HEK293T (cell line): ENCODE data around the gene AIM2.

Experiments used
- CTCF ChIA-PET: fragments of 350-600 bp; formaldehyde crosslinking; extraction: SDS; loops from one replicate; lab custom pipeline; 2021; ENCODE audit warnings: antibody characterized with exemption, inconsistent platforms; lab: Yijun Ruan, JAX
- POLR2A ChIA-PET: fragments of 350-600 bp; formaldehyde crosslinking; extraction: SDS; loops from one replicate; lab custom pipeline; 2020; ENCODE audit warnings: antibody characterized with exemption, inconsistent platforms; lab: Yijun Ruan, JAX
- DNase-seq: peaks from one replicate; pipeline ENCODE4 v3.0.0; 2012; ENCODE audit warnings: mixed read lengths; ENCODE audit errors: extremely low spot score
- ARNT ChIP-seq: fragments of 450-650 bp; IDR thresholded peaks from 2 replicates; pipeline ENCODE4 v1.6.1; 2017; ENCODE audit warnings: mild to moderate bottlenecking
- BHLHE40 ChIP-seq: fragments of 450-650 bp; IDR thresholded peaks from 2 replicates; pipeline ENCODE4 v1.6.1; 2016; ENCODE audit warnings: mild to moderate bottlenecking, moderate library complexity, borderline replicate concordance
- CTBP1 ChIP-seq: fragments of 450-650 bp; IDR thresholded peaks from 2 replicates; pipeline ENCODE4 v1.6.1; 2016; ENCODE audit warnings: borderline replicate concordance
- ELF4 ChIP-seq: fragments of 450-650 bp; IDR thresholded peaks from 2 replicates; pipeline ENCODE4 v1.6.1; 2017; ENCODE audit warnings: antibody characterized with exemption
- FOXA1 ChIP-seq: fragments of 450-650 bp; IDR thresholded peaks from 2 replicates; pipeline ENCODE4 v1.6.1; 2016; ENCODE audit warnings: mild to moderate bottlenecking
- FOXK2 ChIP-seq: fragments of 450-650 bp; IDR thresholded peaks from 2 replicates; pipeline ENCODE4 v1.6.1; 2016; ENCODE audit warnings: mild to moderate bottlenecking
- FOXM1 ChIP-seq: fragments of 450-650 bp; IDR thresholded peaks from 2 replicates; pipeline ENCODE4 v1.6.1; 2017; ENCODE audit warnings: mild to moderate bottlenecking, borderline replicate concordance
- HDGF ChIP-seq: fragments of 450-650 bp; IDR thresholded peaks from 2 replicates; pipeline ENCODE4 v1.6.1; 2017; ENCODE audit warnings: antibody characterized with exemption, borderline replicate concordance
- L3MBTL2 ChIP-seq: fragments of 450-650 bp; conservative IDR thresholded peaks from 2 replicates; pipeline ENCODE4 v1.6.1; 2016; ENCODE audit warnings: mild to moderate bottlenecking
- LEF1 ChIP-seq: fragments of 450-650 bp; IDR thresholded peaks from 2 replicates; pipeline ENCODE4 v1.6.1; 2017; ENCODE audit warnings: mild to moderate bottlenecking, borderline replicate concordance
- NFRKB ChIP-seq: fragments of 450-650 bp; IDR thresholded peaks from 2 replicates; pipeline ENCODE4 v1.6.1; 2016; ENCODE audit warnings: mild to moderate bottlenecking, moderate library complexity
- SP1 ChIP-seq: fragments of 450-650 bp; IDR thresholded peaks from 2 replicates; pipeline ENCODE4 v1.6.1; 2017
- SUZ12 ChIP-seq: fragments of 450-650 bp; IDR thresholded peaks from 2 replicates; pipeline ENCODE4 v1.6.1; 2016; ENCODE audit warnings: mild to moderate bottlenecking
- TARDBP ChIP-seq: fragments of 450-650 bp; IDR thresholded peaks from 2 replicates; pipeline ENCODE4 v1.6.1; 2016
- ZNF384 ChIP-seq: fragments of 450-650 bp; IDR thresholded peaks from 2 replicates; pipeline ENCODE4 v1.6.1; 2016
- TF ChIP-seq, protein P1 (sequence below): fragments of 450-650 bp; IDR thresholded peaks from 2 replicates; pipeline ENCODE4 v1.6.1; 2016

Gene AIM2

DNA sequence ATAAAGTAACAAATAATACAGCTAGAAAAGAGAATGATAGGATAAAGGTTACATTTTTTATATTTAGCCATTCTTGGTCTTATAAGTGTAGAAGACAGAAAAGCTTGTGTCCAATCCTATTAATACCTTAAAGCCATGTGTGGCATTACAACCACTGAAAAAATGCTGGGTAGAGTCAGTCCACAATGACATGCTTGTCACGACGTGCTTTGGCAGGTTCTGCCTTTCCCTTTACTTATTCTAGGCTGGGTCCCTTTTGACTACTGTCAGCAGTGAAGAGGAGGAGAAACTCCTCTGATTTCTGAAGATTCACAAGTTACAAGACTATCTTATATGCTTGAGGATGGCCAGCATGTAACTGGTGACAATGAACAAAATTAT is 14.6 kb upstream of the AIM2 start:
- CTCF ChIA-PET = no interaction called here
- POLR2A ChIA-PET = no interaction called here

DNA sequence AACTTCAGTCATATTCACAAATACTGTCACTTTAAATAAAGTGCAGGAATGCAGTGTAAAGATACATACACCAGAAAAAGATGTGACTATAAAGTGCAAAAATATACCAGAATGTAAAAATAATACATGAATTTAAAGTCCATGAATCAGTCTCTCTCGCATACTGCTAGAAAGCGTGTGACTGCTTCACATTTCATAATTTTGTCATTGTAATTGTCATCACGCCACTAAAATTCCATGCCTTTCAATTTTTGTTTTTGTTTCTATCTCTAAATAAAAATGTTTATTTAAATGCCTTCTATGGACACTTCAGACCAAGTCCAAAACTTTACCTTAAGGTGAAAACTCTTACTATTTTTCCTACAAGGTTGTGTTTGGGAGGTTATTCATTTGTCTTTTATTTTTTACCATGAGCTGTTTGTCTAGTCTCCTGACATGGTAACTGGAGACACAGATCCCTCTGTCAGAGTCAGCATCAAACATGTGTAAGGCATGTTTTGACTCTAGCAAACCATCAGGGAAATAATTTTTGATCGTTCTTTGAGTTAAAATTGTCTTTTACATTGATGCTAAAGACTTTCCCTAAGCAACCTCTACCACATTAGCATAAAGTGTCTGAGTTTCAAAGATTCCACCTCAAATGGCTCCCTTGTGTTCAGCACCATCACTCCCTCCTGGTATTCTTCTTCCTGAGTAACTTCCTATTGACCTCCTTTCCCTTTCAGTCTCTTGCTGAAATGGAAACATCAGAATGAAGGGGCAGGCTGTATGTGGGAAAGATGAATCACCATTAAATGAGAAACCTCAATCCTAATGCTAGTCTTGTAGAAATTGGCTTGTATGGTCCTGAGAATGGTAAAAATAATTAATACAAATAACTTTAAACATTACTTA is 14.0 kb upstream of the AIM2 start:
- POLR2A ChIA-PET = no interaction called here
- CTCF ChIA-PET = no interaction called here
- TF ChIP-seq FOXM1 (no peak), L3MBTL2 (no peak), SP1 (no peak), FOXA1 (no peak)
- DNase-seq = no peak

More for the DNA sequence above, 14.6 kb upstream of the AIM2 start:
- no peak for DNase-seq
- TF ChIP-seq, protein P1, sequence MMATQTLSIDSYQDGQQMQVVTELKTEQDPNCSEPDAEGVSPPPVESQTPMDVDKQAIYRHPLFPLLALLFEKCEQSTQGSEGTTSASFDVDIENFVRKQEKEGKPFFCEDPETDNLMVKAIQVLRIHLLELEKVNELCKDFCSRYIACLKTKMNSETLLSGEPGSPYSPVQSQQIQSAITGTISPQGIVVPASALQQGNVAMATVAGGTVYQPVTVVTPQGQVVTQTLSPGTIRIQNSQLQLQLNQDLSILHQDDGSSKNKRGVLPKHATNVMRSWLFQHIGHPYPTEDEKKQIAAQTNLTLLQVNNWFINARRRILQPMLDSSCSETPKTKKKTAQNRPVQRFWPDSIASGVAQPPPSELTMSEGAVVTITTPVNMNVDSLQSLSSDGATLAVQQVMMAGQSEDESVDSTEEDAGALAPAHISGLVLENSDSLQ = no peak
- TF ChIP-seq L3MBTL2 (no peak), FOXM1 (no peak), NFRKB (no peak), ELF4 (no peak), FOXA1 (no peak), SP1 (no peak), ZNF384 (no peak), FOXK2 (no peak), SUZ12 (no peak)

DNA sequence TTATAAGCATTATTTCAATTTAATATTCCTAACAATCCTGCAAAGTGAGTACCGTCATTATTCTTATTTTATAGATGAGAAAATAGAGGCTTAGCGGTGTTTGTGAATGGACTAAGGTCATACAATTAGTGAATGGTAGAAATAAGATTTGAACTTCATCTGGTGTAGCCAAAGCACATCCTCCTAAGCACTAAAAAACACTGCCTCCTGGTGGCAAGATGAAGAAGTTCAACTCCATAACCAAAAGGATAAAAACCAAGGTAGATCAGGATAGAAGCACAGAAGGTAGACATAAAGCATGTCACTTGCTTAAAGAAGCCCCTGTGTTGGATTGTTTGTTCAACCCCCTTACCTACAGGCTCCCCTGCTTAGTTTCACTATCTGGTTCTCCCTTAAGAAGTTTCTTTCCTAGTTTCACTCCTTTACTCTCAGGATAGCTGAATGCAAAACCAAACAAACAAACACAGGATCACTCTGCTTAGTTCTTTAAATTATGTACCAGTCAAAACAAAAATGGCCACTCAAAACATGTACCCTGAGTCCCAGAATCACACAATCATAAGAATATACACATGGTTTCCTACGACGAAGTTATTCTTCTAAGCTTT is 12.7 kb upstream of the AIM2 start:
- CTCF ChIA-PET = interaction anchor here (0.6 to 1.0 kb wide), 3 partner anchors 43 to 931 kb away, joined by 3 to 4 read pairs (median 3); no protein-coding TSS in a partner anchor
- no peak for TF ChIP-seq ELF4
- no peak for TF ChIP-seq FOXA1
- no peak for TF ChIP-seq TARDBP
- no peak for TF ChIP-seq ARNT
- TF ChIP-seq LEF1 = no peak
- TF ChIP-seq FOXK2 = no peak
- POLR2A ChIA-PET = no interaction called here
- DNase-seq = peak; percentile 45

DNA sequence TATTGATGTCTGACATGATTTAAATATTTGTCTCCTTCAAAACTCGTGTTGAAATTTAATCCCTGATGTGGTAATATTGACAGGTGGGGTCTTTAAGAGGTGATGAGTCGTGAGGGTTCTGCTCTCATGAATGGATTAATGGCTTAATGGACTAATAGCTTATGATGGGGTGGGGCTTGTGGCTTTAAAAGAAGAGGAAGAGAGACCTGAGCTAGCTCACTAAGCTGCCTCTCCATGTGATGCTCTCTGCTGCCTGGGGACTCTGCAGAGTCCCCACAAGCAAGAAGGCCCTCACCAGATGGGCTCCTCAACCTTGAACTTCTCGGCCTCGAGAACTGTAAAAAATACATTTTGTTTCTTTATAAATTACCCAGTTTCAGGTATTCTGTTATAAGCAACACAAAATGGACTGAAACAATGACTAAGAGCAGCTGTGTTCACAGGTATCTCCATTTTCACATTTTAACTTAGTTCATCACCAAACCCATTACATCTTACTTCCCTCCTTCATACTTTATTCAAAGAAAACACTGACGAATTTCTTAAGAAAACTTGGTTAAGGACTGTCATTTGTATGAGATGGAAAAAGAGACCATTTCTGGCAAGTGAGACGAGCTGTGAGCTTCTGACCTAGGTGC is 12.1 kb upstream of the AIM2 start:
- no peak for DNase-seq
- ChIA-PET POLR2A (no interaction called here), CTCF (interaction anchor here (0.6 to 1.0 kb wide), 3 partner anchors 44 to 931 kb away, joined by 3 to 4 read pairs (median 3); no protein-coding TSS in a partner anchor)
- TF ChIP-seq, protein P1 = no peak
- TF ChIP-seq SUZ12 = no peak
- TF ChIP-seq ELF4 = no peak
- no peak for TF ChIP-seq FOXM1
- no peak for TF ChIP-seq TARDBP
- TF ChIP-seq CTBP1 = no peak
- TF ChIP-seq HDGF = no peak
- TF ChIP-seq ZNF384 = no peak
- no peak for TF ChIP-seq FOXA1
- TF ChIP-seq NFRKB = no peak
- TF ChIP-seq ARNT = no peak
- no peak for TF ChIP-seq FOXK2
- TF ChIP-seq BHLHE40 = no peak
- no peak for TF ChIP-seq SP1
- TF ChIP-seq L3MBTL2 = no peak
- TF ChIP-seq LEF1 = no peak

DNA sequence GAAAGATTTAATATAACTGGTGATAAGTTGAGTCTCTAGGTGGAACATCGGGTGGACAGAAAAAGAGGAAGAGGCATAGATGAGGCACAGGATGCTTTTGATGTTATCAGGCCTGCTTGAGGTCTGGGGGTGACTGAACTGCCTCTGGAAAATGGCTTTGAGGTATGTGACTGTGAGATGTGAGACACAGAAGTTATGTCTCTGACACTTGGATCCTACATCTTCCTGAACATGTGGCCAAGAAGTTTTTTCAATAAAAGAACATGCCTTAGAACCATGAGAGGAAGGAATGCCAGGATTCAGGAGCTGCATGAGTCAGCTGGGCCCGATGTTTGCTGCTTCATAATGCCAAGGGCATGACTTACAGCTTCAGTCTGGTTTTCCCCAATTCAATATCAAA is 11.5 kb upstream of the AIM2 start:
- CTCF ChIA-PET = no interaction called here
- DNase-seq = no peak
- TF ChIP-seq HDGF = no peak
- no peak for TF ChIP-seq SP1
- TF ChIP-seq TARDBP = no peak
- POLR2A ChIA-PET = no interaction called here

DNA sequence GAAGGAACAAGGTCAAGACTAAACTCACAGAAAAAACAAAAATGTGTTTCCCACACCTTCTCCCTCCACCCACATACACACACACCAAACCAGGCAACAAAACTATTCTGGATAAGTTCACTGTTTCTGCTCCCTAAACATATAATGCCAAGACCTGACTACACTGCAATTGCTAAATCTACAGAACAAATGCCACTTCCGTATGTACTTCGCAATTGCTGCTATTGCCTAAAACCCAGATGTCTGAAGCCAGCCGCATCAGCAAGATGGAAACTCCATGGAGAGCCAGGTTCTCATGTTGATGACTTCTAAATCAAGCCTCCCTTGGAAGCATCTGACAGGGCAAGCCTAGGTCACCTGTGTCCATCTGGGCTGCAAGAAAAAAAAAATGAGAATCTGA is 8.3 kb upstream of the AIM2 start:
- TF ChIP-seq ELF4 = no peak
- TF ChIP-seq HDGF = no peak
- TF ChIP-seq L3MBTL2 = no peak
- no peak for TF ChIP-seq BHLHE40
- TF ChIP-seq LEF1 = no peak
- TF ChIP-seq NFRKB = no peak
- no peak for TF ChIP-seq ARNT
- no peak for TF ChIP-seq SP1
- no peak for TF ChIP-seq FOXA1
- no peak for TF ChIP-seq SUZ12
- no peak for TF ChIP-seq TARDBP
- no peak for TF ChIP-seq FOXK2
- no peak for TF ChIP-seq ZNF384
- TF ChIP-seq CTBP1 = no peak
- TF ChIP-seq FOXM1 = no peak
- POLR2A ChIA-PET = no interaction called here
- DNase-seq = no peak
- CTCF ChIA-PET = no interaction called here
